Testis (tissue), 2 donors: Measurements from ENCODE around the gene RCAN2.

Experiments
- CTCF ChIP-seq, 3 experiments: fragments of 450-650 bp in 2 of 3; fragments of 200-600 bp in 1 of 3; sonication (generic) in 1 of 3; IDR thresholded peaks; one replicate each; pipeline ENCODE4 v1.5.1; 2016 to 2019; ENCODE audit warnings: antibody characterized with exemption in 3 of 3, mild to moderate bottlenecking in 2 of 3, moderate library complexity in 1 of 3
- POLR2A ChIP-seq: fragments of 450-650 bp; IDR thresholded peaks from one replicate; pipeline ENCODE4 v1.6.1; 2017; ENCODE audit warnings: antibody characterized with exemption, mild to moderate bottlenecking, moderate library complexity

GRCh38 chr6:46419576-46420002 is 71.7 kb downstream of the RCAN2 start:
- TF ChIP-seq CTCF (IDR thresholded peaks at IDR 0.05) (peak; percentile 67 to 77 (median 67)), POLR2A (no peak)
